Endometrium (tissue), 2 donors: ENCODE results near the gene MLLT3.

Experiments used
- FAIRE-seq: peaks from 2 replicates; lab custom pipeline; 2012; peaks lifted over from hg19 to GRCh38; lab: Jason Lieb, UNC
- donor health status: control.
- donor health status: control.

MLLT3 gene

DNA sequence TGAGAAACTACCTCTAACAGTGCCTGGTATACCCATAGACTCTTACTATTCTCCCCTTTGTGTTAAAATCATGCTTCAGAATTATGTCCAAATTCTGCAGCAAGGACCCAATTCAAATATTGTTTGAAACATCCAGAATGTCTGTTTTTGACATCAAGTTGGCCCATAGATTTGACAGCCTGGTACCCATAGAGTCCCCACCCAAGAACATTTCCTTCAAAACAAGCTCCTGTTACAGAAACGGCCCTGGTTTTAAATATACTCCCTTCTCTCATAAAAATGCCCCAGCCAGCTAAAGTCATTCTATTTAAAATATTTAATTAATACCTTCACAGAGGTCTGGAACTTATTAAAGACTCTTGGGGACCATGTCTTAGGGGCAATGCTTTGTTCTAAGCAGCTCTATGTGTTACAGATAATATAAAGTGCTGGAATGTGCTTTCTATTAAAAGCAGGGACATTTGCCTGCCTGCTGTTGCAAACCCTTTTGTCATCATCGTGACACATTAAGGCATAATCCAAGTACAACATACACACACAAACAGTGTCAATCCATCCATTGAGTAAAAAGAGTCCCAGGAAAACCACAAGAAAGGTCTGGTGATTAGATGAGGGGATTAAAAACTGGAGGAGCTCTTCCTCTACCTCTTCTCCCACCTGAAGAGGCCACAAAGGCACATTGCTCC, 321.7 kb downstream of the MLLT3 start:
- no peak for FAIRE-seq

DNA sequence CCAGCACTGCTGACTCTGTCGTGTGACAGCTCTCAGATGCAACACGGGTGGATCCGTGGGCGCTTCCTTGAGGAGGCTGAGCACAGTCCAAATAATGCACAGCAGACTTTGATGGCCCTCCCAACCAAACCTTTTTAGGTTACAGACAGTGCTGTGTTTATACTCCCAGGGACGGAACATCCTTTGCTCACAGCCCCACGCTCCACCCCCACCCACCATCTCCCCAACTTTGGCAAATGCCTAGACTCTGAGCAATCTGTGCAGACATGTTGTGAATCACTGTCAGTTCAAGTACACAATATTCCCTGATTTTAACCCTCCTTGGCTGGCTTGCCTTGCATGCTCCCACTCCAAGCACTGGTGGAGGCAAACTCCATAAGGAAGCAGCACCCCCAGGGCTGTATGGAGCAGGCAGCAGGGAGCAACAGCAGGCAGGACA, 324.6 kb downstream of the MLLT3 start:
- no peak for FAIRE-seq

DNA sequence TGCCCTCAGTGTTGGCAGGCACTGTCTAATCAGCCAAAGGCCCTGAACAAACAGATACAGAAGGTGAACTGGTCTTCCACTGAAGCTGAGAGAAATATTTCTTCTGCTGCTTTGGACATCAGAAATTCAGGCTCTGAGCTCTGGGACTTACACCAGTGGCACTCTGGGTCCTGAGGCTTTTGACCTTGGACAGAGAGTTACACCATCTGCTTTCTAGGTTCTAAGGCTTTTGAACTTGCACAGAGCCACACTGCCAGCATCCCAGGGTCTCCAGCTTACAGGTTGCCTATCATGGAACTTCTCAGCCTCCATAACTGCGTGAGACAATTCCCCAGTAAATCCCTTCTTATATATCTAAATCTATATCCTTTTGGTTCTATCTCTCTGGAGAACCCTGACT, 326.7 kb downstream of the MLLT3 start:
- FAIRE-seq, result no peak

DNA sequence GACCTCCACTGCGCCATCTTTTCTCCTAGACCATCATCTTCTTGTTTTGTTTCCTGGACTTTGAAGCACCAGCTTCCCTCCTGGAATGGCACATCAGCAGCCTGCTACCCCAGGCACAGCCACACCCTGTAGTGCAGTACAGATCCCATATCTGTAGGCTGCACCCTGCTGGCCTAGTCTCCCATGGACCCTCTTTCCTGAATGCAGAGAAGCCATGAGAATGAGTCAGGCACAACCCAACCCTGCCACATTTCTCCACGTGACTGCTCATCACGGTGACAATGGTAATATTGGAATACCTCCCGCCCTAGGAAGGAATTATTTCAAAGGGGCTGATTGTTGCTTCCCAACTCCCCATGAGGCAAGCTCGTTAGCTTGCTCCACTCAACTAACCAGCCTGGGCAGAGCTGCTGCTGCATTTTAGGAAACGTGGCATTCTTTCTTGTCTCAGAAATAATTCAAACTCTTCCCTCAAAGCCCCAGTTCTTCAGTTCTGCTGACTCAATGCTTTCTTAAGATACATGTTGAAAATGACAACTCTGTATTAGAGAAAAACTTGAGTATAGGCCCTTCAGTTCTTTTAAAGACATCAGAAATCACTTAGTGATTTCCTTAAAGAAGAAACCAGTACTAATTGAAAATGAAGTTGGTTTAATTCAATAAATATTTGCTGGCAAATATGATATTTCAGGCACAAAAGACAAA, 328.1 kb downstream of the MLLT3 start:
- no peak for FAIRE-seq

DNA sequence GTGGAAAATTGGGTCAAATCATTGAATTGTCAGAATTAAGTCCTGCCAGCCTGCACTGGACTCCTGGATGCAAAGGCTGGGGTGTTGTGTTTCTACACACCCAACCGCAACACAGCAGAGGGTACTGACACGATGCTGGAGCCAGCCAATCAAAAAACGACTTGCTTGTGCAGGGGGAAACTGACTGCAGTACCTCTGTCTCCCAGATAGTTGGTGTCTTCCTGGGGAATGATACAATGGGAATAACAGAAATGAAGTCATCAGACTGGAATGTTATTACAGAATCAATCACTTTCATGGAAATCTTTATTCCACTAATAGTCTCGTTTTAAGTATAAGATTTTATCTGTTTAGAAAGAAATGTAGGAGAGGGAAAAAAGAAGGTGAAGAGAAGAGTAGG, 330.3 kb downstream of the MLLT3 start:
- no peak for FAIRE-seq
